Activated naive CD4-positive, alpha-beta T cell treated with anti-CD3 and anti-CD28 coated beads, Interleukin-2, amount 10 ng/mL, durations not matched to agents 7 days and 5 days (primary cell): ENCODE results near the gene SNTB2.
A peak's percentile ranks its signal among the peaks of the same experiment; 100 is the strongest.

ENCODE experiments used
- CTCF ChIA-PET: fragments of 350-600 bp; sonication (Branson Sonifier 250); formaldehyde crosslinking; loops from one replicate; lab custom pipeline; 2021; ENCODE audit warnings: antibody characterized with exemption; lab: Charles Lee
- DNase-seq: peaks from one replicate; pipeline ENCODE4 v3.0.0-alpha.2; 2020
- H3K27ac Mint-ChIP-seq: one replicate; pipeline ENCODE4 v1.8.0; 2021; ENCODE audit warnings: mild to moderate bottlenecking, moderate library complexity, mixed read lengths
- H3K27me3 Mint-ChIP-seq: one replicate; pipeline ENCODE4 v1.8.0; 2021; ENCODE audit warnings: mild to moderate bottlenecking, mixed read lengths
- H3K36me3 Mint-ChIP-seq: one replicate; pipeline ENCODE4 v1.8.0; 2021; ENCODE audit warnings: mixed read lengths
- H3K4me1 Mint-ChIP-seq: one replicate; pipeline ENCODE4 v1.8.0; 2021; ENCODE audit warnings: mixed read lengths
- H3K4me3 Mint-ChIP-seq: one replicate; pipeline ENCODE4 v1.8.0; 2021; ENCODE audit warnings: mild to moderate bottlenecking, moderate library complexity, mixed read lengths
- H3K9me3 Mint-ChIP-seq: one replicate; pipeline ENCODE4 v1.8.0; 2021; ENCODE audit warnings: mixed read lengths

SNTB2 gene

GRCh38 chr16:69326172-69326873 lies 139.4 kb downstream of the SNTB2 start:
- Mint-ChIP-seq H3K36me3 (peaks cover 52% of the 10 kb centered on the region), H3K9me3 (no peaks in the 10 kb centered on the region), H3K4me1 (peaks cover 52% of the 10 kb centered on the region), H3K27me3 (no peaks in the 10 kb centered on the region), H3K4me3 (no peak overlapping the region), H3K27ac (no peak overlapping the region)
- no peak for DNase-seq
- CTCF ChIA-PET: no interaction called here

GRCh38 chr16:69327585-69328310 lies 140.8 kb downstream of the SNTB2 start:
- no peaks in the 10 kb centered on the region for H3K27me3 Mint-ChIP-seq
- H3K9me3 Mint-ChIP-seq: no peaks in the 10 kb centered on the region
- CTCF ChIA-PET: interaction anchor here (1.3 kb wide), 1 partner anchor 12 kb away, joined by 3 read pairs; no protein-coding TSS in a partner anchor
- peaks cover 47% of the 10 kb centered on the region for H3K4me1 Mint-ChIP-seq
- peaks cover 45% of the 10 kb centered on the region for H3K36me3 Mint-ChIP-seq
- no peak for DNase-seq
- no peak overlapping the region for H3K27ac Mint-ChIP-seq
- no peak overlapping the region for H3K4me3 Mint-ChIP-seq

DNA sequence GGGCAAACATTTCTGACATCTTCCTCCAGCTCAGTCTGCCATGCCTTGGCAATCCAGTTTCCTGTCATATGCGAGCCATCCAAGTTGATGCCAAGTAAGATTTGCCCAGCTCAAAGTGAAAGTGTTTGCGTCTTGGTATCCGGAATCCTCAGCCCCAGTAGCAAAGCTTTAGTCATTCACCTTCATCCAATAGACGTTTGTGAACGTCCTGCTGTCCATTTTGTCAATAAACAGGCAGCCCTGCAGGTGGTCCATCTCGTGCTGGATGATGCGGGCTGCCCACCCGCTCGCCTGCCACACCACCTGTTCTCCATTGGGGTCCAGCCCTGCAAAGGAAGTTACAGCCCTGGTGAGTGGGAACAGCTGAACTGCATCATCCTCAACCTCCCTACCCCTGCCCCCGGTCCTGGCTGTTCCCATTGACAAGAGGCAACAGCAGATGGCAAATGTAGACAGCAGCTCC lies 141.9 kb downstream of the SNTB2 start:
- peak overlapping the region; percentile 75 for H3K27ac Mint-ChIP-seq
- peaks cover 48% of the 10 kb centered on the region for H3K36me3 Mint-ChIP-seq
- H3K4me1 Mint-ChIP-seq: peaks cover 50% of the 10 kb centered on the region
- no peaks in the 10 kb centered on the region for H3K9me3 Mint-ChIP-seq
- CTCF ChIA-PET: interaction anchor here (1.0 to 1.3 kb wide), 3 partner anchors 9 to 57 kb away, joined by 3 to 5 read pairs (median 3); partner anchors contain the start of gene TERF2
- no peak for DNase-seq
- H3K27me3 Mint-ChIP-seq: no peaks in the 10 kb centered on the region
- peak overlapping the region; percentile 77 for H3K4me3 Mint-ChIP-seq

DNA sequence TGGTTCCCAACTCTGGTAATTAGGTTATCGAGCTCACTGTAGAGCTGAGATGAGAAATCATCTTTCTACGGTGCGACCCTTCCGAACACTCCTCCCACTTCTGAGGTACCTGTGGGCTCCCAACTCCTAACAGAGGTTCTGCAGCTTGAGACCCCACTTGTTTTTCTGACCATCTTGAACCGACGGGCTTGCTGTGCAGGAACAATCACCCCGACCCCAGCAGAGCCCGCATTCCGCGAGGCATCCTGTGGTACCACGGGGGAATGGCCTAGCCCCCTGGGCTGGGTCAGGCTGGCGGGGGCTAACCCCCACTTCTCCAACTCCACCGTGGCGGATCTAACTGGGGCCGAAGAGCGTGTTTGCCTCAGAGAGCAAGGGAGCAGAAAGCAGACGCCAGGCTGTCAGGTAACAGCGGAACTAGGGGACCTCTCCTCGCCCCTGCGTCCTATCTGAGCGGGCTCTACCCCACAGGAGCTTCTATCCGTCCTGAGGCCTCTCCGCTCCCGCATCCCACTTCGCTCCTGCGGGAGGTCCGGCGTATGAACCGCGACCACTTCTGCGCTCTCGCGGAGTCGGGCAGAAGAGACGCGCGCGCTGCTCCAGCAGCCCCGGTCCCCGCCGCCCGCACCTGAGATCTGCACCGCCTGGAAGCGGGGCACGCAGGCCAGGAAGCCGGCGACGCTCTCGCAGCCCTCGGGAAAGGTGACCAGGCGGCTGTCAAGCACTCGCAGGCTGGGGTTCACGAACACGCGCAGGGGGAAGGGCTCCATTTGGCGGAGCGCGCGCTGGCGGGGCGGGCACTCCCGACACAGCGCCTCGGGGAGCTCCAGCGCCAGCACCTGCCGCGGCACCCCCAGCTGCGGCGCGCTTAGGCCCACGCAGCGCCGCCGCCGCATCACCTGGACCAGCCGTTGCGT lies 142.7 kb downstream of the SNTB2 start:
- Mint-ChIP-seq H3K27ac (peak overlapping the region; percentile 75), H3K27me3 (no peaks in the 10 kb centered on the region), H3K4me3 (peak overlapping the region; percentile 77), H3K4me1 (peaks cover 53% of the 10 kb centered on the region), H3K9me3 (no peaks in the 10 kb centered on the region), H3K36me3 (peaks cover 53% of the 10 kb centered on the region)
- CTCF ChIA-PET: interaction anchor here (1.0 to 1.5 kb wide), 4 partner anchors 9 to 57 kb away, joined by 3 to 5 read pairs (median 3); partner anchors contain the start of genes COG8 and TERF2
- DNase-seq: peak; percentile 67

DNA sequence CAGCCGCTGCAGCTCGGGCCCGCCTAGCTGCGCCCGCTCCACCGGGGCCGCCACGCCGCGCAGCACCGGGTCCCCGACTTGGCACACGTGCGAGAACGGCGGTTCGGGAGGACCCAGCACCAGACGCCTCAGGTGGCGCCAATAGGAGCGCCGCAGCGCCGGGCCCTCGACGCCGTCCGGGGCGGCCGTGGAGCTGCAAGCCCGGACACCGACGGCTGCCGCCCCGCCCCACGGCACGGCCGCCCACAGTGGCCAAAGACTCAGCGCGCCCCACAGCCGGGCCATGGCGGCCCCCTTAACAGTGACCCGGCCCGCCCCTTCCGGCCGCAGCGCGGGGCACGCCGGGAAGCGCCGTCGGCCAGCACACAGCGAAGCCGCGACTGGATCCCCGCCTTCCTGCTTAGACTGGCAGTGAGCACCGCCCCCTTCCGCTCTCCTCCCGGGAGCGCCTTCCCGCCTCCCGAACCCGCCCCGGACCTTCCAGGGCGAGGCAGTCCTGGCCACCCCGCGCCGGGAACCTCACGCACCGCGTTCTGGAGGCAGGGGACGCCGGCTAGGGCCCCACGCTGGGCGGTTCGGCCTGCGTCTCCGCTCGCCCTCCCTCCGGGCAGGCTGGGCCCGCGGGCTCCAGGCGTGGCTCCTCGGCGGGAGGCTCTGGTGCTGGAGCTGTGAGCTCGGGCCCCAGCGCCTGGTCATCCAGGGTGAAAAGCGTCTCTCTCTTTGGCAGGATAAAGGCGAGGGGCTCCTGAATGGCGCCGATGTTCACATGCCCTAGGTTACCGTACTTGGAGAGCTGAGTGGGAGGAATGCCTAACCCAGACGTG lies 143.5 kb downstream of the SNTB2 start, which contains the start of gene PDF:
TSS of gene PDF (minus strand) at position 303 of the 824 bp plus-strand sequence. CDS start at position 285, 18 bp downstream.
- Mint-ChIP-seq H3K27me3 (no peaks in the 10 kb centered on the region), H3K4me1 (peaks cover 49% of the 10 kb centered on the region), H3K9me3 (no peaks in the 10 kb centered on the region), H3K4me3 (peak within 1 kb of the TSS; percentile 82), H3K36me3 (peaks cover 53% of the 10 kb centered on the region), H3K27ac (peak within 1 kb of the TSS; percentile 81)
- CTCF ChIA-PET: interaction anchor here (0.6 to 1.5 kb wide), 2 partner anchors 9 to 791 kb away, joined by 3 read pairs; partner anchors contain the start of gene COG8
- DNase-seq: peak; percentile 91

- H3K27me3 Mint-ChIP-seq: no peaks in the 10 kb centered on the region
- no peak for DNase-seq
- CTCF ChIA-PET: no interaction called here
- no peak overlapping the region for H3K4me3 Mint-ChIP-seq
- no peak overlapping the region for H3K27ac Mint-ChIP-seq
- H3K4me1 Mint-ChIP-seq: peaks cover 35% of the 10 kb centered on the region
- no peaks in the 10 kb centered on the region for H3K9me3 Mint-ChIP-seq
- peaks cover 40% of the 10 kb centered on the region for H3K36me3 Mint-ChIP-seq
These were observed 147.7 kb downstream of the SNTB2 start for GRCh38 chr16:69334696-69335095.

DNA sequence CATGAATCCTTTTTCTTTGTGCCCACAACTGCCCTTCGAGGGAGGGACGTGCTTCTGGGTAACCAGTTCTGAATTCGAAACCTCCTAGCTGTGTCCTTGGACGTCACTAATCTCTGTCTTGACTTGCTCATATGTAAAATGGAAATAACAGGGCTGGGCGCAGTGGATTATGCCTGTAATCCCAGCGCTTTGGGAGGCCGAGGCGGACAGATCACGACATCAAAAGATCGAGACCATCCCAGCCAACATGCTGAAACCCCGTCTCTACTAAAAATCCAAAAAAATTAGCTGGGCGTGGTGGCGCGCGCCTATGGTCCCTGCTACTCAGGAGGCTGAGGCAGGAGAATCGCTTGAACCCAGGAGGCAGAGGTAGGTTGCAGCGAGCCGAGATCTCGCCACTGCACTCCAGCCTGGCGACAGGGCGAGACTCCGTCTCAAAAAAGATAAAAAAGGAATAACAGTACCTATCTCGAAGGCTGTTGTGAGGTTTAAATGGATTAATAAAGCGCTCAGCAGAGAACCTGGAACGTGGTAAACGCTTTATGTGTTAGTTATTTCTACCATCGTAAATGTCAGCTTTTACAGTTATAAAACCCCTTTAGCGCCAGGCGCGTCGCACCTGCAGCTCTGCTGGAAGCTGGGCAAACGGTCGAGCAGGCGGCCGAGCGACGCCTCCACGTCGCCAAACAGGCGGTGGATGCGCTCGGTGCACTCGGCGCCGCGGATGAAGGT lies 151.8 kb downstream of the SNTB2 start:
- peaks cover 55% of the 10 kb centered on the region for H3K36me3 Mint-ChIP-seq
- no peaks in the 10 kb centered on the region for H3K9me3 Mint-ChIP-seq
- peak overlapping the region; percentile 97 for H3K27ac Mint-ChIP-seq
- no peaks in the 10 kb centered on the region for H3K27me3 Mint-ChIP-seq
- CTCF ChIA-PET: interaction anchor here (0.9 to 1.4 kb wide), 2 partner anchors 8 to 10 kb away, joined by 3 to 5 read pairs; partner anchors contain the start of gene PDF
- H3K4me3 Mint-ChIP-seq: peak overlapping the region; percentile 100
- no peak for DNase-seq
- H3K4me1 Mint-ChIP-seq: peaks cover 53% of the 10 kb centered on the region

DNA sequence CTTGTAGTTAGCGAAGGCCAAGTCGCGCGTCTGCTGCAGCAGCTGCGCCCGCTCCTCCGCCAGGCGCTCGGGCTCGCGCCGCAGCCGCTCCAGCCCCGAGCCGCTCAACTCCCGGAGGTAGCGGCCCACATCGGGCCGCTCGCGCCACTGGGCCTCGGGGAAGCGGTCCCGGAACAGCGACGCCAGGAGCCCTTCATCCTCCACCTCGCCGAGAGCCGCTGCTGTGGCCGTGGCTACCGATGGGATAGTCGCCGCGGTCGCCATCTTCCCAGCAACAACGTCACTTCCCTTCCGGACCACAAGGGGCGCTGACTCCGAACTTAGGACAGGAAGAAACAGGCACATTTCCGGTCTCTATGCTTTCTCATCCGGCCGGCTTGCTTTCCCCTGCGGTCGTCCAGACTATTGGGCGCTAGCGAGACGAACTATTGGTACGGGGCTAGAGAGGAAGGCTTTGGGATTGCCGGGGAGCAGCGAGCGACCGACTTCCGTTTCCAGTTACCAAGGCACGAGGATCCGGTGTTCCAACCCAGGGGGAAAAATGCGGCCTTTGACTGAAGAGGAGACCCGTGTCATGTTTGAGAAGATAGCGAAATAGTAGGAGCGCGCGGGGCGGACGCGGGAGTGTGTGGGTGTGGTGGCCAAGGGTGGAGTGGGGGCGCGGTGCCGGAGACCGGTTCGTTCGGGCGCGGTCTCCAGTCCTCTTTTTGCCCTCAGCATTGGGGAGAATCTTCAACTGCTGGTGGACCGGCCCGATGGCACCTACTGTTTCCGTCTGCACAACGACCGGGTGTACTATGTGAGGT lies 152.5 kb downstream of the SNTB2 start, which contains the start of the genes COG8 and NIP7:
TSS of gene COG8 (minus strand) at position 276 of the 806 bp plus-strand sequence. CDS start at position 264, 12 bp downstream.
TSS of gene NIP7 (plus strand) at position 484 of the 806 bp plus-strand sequence. CDS start at position 542, 58 bp downstream.
- Mint-ChIP-seq H3K4me1 (peaks cover 50% of the 10 kb centered on the region), H3K4me3 (peak within 1 kb of the TSS; percentile 100), H3K36me3 (peaks cover 51% of the 10 kb centered on the region), H3K27me3 (no peaks in the 10 kb centered on the region), H3K9me3 (no peaks in the 10 kb centered on the region), H3K27ac (peak within 1 kb of the TSS; percentile 97)
- peak; percentile 96 for DNase-seq
- CTCF ChIA-PET: interaction anchor here (0.9 kb wide), 2 partner anchors 9 to 280 kb away, joined by 3 read pairs; partner anchors contain the start of gene PDF

DNA sequence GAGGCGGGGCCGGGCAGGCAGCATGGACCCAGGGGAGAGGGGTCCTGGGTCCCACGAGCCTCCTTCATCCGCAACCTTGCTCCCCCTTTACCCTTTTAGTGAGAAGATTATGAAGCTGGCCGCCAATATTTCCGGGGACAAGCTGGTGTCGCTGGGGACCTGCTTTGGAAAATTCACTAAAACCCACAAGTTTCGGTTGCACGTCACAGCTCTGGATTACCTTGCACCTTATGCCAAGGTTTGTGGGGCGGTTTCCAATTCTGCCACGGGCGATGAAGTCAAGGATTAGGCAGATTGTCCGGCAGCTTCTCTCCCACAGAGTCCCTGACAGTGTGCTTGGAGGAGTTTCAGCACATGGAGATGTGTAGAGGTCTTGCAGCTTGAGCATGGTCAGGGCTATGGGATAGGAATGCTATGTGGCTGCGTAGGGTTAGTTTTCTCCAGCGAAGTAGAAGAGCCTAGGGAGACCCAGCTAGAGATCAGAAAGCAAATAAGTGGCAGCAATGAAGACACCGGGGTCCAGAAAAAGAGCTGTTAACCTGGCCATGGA lies 153.2 kb downstream of the SNTB2 start:
- Mint-ChIP-seq H3K36me3 (peaks cover 46% of the 10 kb centered on the region), H3K27me3 (no peaks in the 10 kb centered on the region), H3K27ac (peak overlapping the region; percentile 97), H3K4me3 (peak overlapping the region; percentile 100), H3K9me3 (no peaks in the 10 kb centered on the region), H3K4me1 (peaks cover 50% of the 10 kb centered on the region)
- CTCF ChIA-PET: interaction anchor here (0.6 to 2.0 kb wide), 4 partner anchors 43 to 334 kb away, joined by 3 to 9 read pairs (median 4); no protein-coding TSS in a partner anchor
- DNase-seq: peak; percentile 55

- H3K27me3 Mint-ChIP-seq: no peaks in the 10 kb centered on the region
- H3K36me3 Mint-ChIP-seq: peaks cover 39% of the 10 kb centered on the region
- no peak for DNase-seq
- H3K9me3 Mint-ChIP-seq: no peaks in the 10 kb centered on the region
- H3K4me1 Mint-ChIP-seq: peaks cover 30% of the 10 kb centered on the region
- CTCF ChIA-PET: no interaction called here
- no peak overlapping the region for H3K27ac Mint-ChIP-seq
- H3K4me3 Mint-ChIP-seq: no peak overlapping the region
These were observed 157.2 kb downstream of the SNTB2 start for GRCh38 chr16:69344171-69344570.

- Mint-ChIP-seq H3K9me3 (no peaks in the 10 kb centered on the region), H3K27me3 (no peaks in the 10 kb centered on the region), H3K36me3 (peaks cover 31% of the 10 kb centered on the region), H3K27ac (peak overlapping the region; percentile 24), H3K4me3 (no peak overlapping the region), H3K4me1 (peaks cover 16% of the 10 kb centered on the region)
- DNase-seq: no peak
- CTCF ChIA-PET: interaction anchor here (0.7 kb wide), 1 partner anchor 20 kb away, joined by 3 read pairs; no protein-coding TSS in a partner anchor
These were observed 159.0 kb downstream of the SNTB2 start for GRCh38 chr16:69345923-69346322.
